Measurements from ENCODE around the gene CLASP1. TPM values are rescaled to one million over a fixed set of nuclear protein-coding genes. Genes with fewer than 3 reads are reported as not detected.

CLASP1 gene
- total and polyA plus RNA-seq, 2 experiments from 2014 or later, result 16.6 to 56.3 TPM

- Histone ChIP-seq H3K27me3 (ENCODE audit: insufficient read depth) (no peaks in the 10 kb centered on the region), H3F3A (replicated peaks; ENCODE audit: low read depth) (no peaks in the 10 kb centered on the region), H2AFZ (no peak overlapping the region), H3K36me3 (ENCODE audit: insufficient read depth) (no peaks in the 10 kb centered on the region), H3K27ac (ENCODE audit: low read depth) (no peak overlapping the region), H4K20me1 (replicated peaks; ENCODE audit: insufficient read depth) (no peaks in the 10 kb centered on the region; the same call in 1 of the 2 replicates), H3K4me3 (no peak overlapping the region), H3K9me2 (ENCODE audit: insufficient read depth) (no peaks in the 10 kb centered on the region), H3K4me2 (no peak overlapping the region), H3K4me1 (ENCODE audit: insufficient read depth) (no peaks in the 10 kb centered on the region), H3K79me2 (replicated peaks; ENCODE audit: insufficient read depth) (no peaks in the 10 kb centered on the region)
- ATAC-seq (no peak), DNase-seq (ENCODE audit: low spot score) (no peak)
- TF ChIP-seq JUNB (IDR thresholded peaks at IDR 0.05; ENCODE audit: unreplicated experiment), result no peak
- no peak for TF ChIP-seq CREB1 (CRISPR knock-in tag; IDR thresholded peaks at IDR 0.05; ENCODE audit: low read depth)
- no peak for TF ChIP-seq EZH2phosphoT487 (IDR thresholded peaks at IDR 0.05; ENCODE audit: unreplicated experiment)
- TF ChIP-seq, protein P1, sequence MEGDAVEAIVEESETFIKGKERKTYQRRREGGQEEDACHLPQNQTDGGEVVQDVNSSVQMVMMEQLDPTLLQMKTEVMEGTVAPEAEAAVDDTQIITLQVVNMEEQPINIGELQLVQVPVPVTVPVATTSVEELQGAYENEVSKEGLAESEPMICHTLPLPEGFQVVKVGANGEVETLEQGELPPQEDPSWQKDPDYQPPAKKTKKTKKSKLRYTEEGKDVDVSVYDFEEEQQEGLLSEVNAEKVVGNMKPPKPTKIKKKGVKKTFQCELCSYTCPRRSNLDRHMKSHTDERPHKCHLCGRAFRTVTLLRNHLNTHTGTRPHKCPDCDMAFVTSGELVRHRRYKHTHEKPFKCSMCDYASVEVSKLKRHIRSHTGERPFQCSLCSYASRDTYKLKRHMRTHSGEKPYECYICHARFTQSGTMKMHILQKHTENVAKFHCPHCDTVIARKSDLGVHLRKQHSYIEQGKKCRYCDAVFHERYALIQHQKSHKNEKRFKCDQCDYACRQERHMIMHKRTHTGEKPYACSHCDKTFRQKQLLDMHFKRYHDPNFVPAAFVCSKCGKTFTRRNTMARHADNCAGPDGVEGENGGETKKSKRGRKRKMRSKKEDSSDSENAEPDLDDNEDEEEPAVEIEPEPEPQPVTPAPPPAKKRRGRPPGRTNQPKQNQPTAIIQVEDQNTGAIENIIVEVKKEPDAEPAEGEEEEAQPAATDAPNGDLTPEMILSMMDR (conservative IDR thresholded peaks at IDR 0.05; ENCODE audit: low read depth in 2 of 2), result no peak
- Mint-ChIP-seq H3K4me3 (no peak overlapping the region), H3K36me3 (ENCODE audit: low read depth) (peaks cover 11% of the 10 kb centered on the region), H3K4me1 (no peaks in the 10 kb centered on the region), H3K9me3 (no peaks in the 10 kb centered on the region), H3K27me3 (ENCODE audit: insufficient read depth, low read depth, poor library complexity) (peaks cover 11% of the 10 kb centered on the region), H3K27ac (no peak overlapping the region)
Measured at GRCh38 chr2:121367246-121367900, 281.9 kb downstream of the CLASP1 start.

DNA sequence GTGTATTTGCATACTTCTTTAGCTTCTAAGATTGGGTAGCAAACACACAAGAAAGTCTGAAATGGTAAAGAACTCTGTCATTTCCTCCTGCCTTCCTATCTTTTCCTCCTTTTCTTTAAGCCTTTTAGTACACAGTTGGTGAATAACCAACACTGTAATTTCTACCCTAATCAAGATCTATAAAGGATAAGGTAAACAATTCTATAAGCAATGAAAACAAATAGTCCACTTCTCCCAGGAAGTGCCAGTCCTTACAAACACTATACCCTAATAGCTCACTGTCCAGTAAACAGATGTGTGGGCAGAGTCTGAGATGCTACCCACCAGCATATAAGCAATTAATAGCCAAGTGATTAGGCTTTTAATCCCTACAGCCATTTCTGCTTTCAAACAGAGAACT, 283.2 kb downstream of the CLASP1 start:
- no peak overlapping the region for H2AFZ ChIP-seq
- Mint-ChIP-seq H3K36me3 (ENCODE audit: low read depth) (peaks cover 18% of the 10 kb centered on the region), H3K27me3 (ENCODE audit: insufficient read depth, low read depth, poor library complexity) (peaks cover 11% of the 10 kb centered on the region), H3K9me3 (no peaks in the 10 kb centered on the region), H3K4me3 (no peak overlapping the region), H3K4me1 (no peaks in the 10 kb centered on the region), H3K27ac (no peak overlapping the region)
- ATAC-seq, result no peak
- no peaks in the 10 kb centered on the region for H3K9me2 ChIP-seq (ENCODE audit: insufficient read depth)
- H3K4me3 ChIP-seq, result no peak overlapping the region
- no peaks in the 10 kb centered on the region for H3K27me3 ChIP-seq (ENCODE audit: insufficient read depth)
- H3K79me2 ChIP-seq (replicated peaks; ENCODE audit: insufficient read depth), result no peaks in the 10 kb centered on the region
- DNase-seq (ENCODE audit: low spot score), result no peak
- H3K4me2 ChIP-seq, result no peak overlapping the region
- no peaks in the 10 kb centered on the region for H3K4me1 ChIP-seq (ENCODE audit: insufficient read depth)
- no peak overlapping the region for H3K27ac ChIP-seq (ENCODE audit: low read depth)
- H3F3A ChIP-seq (replicated peaks; ENCODE audit: low read depth), result no peaks in the 10 kb centered on the region
- no peaks in the 10 kb centered on the region for H3K36me3 ChIP-seq (ENCODE audit: insufficient read depth)
- H4K20me1 ChIP-seq (replicated peaks; ENCODE audit: insufficient read depth), result no peaks in the 10 kb centered on the region; the same call in 1 of the 2 replicates
- no peak for TF ChIP-seq ZNF114 (CRISPR knock-in tag; IDR thresholded peaks at IDR 0.05)
- no peak for TF ChIP-seq ZNF462 (CRISPR knock-in tag; IDR thresholded peaks at IDR 0.05)
- TF ChIP-seq CREB1 (CRISPR knock-in tag; IDR thresholded peaks at IDR 0.05; ENCODE audit: low read depth), result no peak
- no peak for TF ChIP-seq NANOG (IDR thresholded peaks at IDR 0.05; ENCODE audit: borderline replicate concordance)
- TF ChIP-seq STAT1 (IDR thresholded peaks at IDR 0.05; ENCODE audit: unreplicated experiment), result no peak
- TF ChIP-seq, protein P1 (conservative IDR thresholded peaks at IDR 0.05; ENCODE audit: low read depth in 2 of 2), result no peak
- no peak for TF ChIP-seq EZH2phosphoT487 (IDR thresholded peaks at IDR 0.05; ENCODE audit: unreplicated experiment)
- TF ChIP-seq JUNB (IDR thresholded peaks at IDR 0.05; ENCODE audit: unreplicated experiment), result no peak
- TF ChIP-seq POLR2AphosphoS5 (IDR thresholded peaks at IDR 0.05; ENCODE audit: low read depth), result no peak
- TF ChIP-seq ZNF331 (CRISPR knock-in tag; IDR thresholded peaks at IDR 0.05; ENCODE audit: low read depth), result no peak
